Mononuclear cell (primary cell): Measurements from ENCODE around the gene SMIM45.
"Not testable (repeated sequence)": the region's sequence is repeated elsewhere in the genome, so short reads cannot be mapped to it uniquely, and the experiment has no call there.

Source experiments
- H3K27me3 ChIP-seq: 2 replicates; pipeline ENCODE4 v1.6.0; 2011; ENCODE audit warnings: low read length, control low read depth; ENCODE audit not compliant: insufficient read depth
- H3K4me1 ChIP-seq: 2 replicates; pipeline ENCODE4 v1.5.1; 2011; ENCODE audit warnings: mild to moderate bottlenecking, low read length, control low read depth; ENCODE audit not compliant: insufficient read depth
- H3K4me3 ChIP-seq: 2 replicates; pipeline ENCODE4 v1.5.1; 2011; ENCODE audit warnings: mild to moderate bottlenecking, low read length, moderate library complexity
- H3K9me3 ChIP-seq: 2 replicates; pipeline ENCODE4 v1.5.1; 2011; ENCODE audit warnings: low read depth, mild to moderate bottlenecking, control low read depth, low read length

The SMIM45 gene

GRCh38 chr22:41940832-41941765, 10.9 kb upstream of the SMIM45 start:
- no peak overlapping the region for H3K4me3 ChIP-seq

GRCh38 chr22:41943661-41944209, 8.2 kb upstream of the SMIM45 start:
- H3K9me3 ChIP-seq = no peaks in the 10 kb centered on the region
- no peak overlapping the region for H3K4me3 ChIP-seq
- H3K27me3 ChIP-seq = no peaks in the 10 kb centered on the region
- H3K4me1 ChIP-seq = peaks cover 43% of the 10 kb centered on the region

More at GRCh38 chr22:41940832-41941765, 10.9 kb upstream of the SMIM45 start:
- Histone ChIP-seq H3K27me3 (no peaks in the 10 kb centered on the region), H3K4me1 (peaks cover 48% of the 10 kb centered on the region), H3K9me3 (no peaks in the 10 kb centered on the region)

GRCh38 chr22:41946629-41947423, 5.1 kb upstream of the SMIM45 start, which contains the start of gene CENPM:
CENPM (minus strand) TSS chr22:41947152; CDS start chr22:41947076, 76 bp downstream.
- H3K4me3 ChIP-seq = peak within 1 kb of the TSS; percentile 63
- H3K9me3 ChIP-seq = no peaks in the 10 kb centered on the region
- peaks cover 22% of the 10 kb centered on the region for H3K4me1 ChIP-seq
- no peaks in the 10 kb centered on the region for H3K27me3 ChIP-seq

- Histone ChIP-seq H3K4me3 (peak overlapping the region; percentile 63), H3K27me3 (no peaks in the 10 kb centered on the region), H3K9me3 (no peaks in the 10 kb centered on the region), H3K4me1 (peaks cover 22% of the 10 kb centered on the region)
Measured at GRCh38 chr22:41947424-41948080, 4.4 kb upstream of the SMIM45 start.

GRCh38 chr22:41948142-41948541, 3.8 kb upstream of the SMIM45 start:
- H3K4me3 ChIP-seq = no peak overlapping the region
- H3K27me3 ChIP-seq = no peaks in the 10 kb centered on the region
- no peaks in the 10 kb centered on the region for H3K9me3 ChIP-seq
- H3K4me1 ChIP-seq = peaks cover 22% of the 10 kb centered on the region

GRCh38 chr22:41948928-41949296, 3.0 kb upstream of the SMIM45 start:
- H3K4me3 ChIP-seq, H3K9me3 ChIP-seq, H3K27me3 ChIP-seq: not testable (repeated sequence)
- H3K4me1 ChIP-seq = peaks cover 22% of the 10 kb centered on the region

- Histone ChIP-seq H3K9me3 (no peaks in the 10 kb centered on the region), H3K4me3 (no peak overlapping the region), H3K4me1 (peaks cover 22% of the 10 kb centered on the region), H3K27me3 (no peaks in the 10 kb centered on the region)
Measured at GRCh38 chr22:41949297-41949965, 2.5 kb upstream of the SMIM45 start.

GRCh38 chr22:41952713-41953112, 763 bp downstream of the SMIM45 start:
- no peaks in the 10 kb centered on the region for H3K9me3 ChIP-seq
- peaks cover 4% of the 10 kb centered on the region for H3K4me1 ChIP-seq
- no peaks in the 10 kb centered on the region for H3K27me3 ChIP-seq
- no peak overlapping the region for H3K4me3 ChIP-seq

GRCh38 chr22:41957941-41958556, 6.1 kb downstream of the SMIM45 start:
- Histone ChIP-seq H3K4me3 (no peak overlapping the region), H3K4me1 (peaks cover 7% of the 10 kb centered on the region), H3K27me3 (no peaks in the 10 kb centered on the region), H3K9me3 (no peaks in the 10 kb centered on the region)

GRCh38 chr22:41963453-41964111, 11.6 kb downstream of the SMIM45 start:
- Histone ChIP-seq H3K27me3 (no peaks in the 10 kb centered on the region), H3K4me3 (no peak overlapping the region), H3K4me1 (no peaks in the 10 kb centered on the region), H3K9me3 (no peaks in the 10 kb centered on the region)

- Histone ChIP-seq H3K9me3 (no peaks in the 10 kb centered on the region), H3K27me3 (no peaks in the 10 kb centered on the region), H3K4me3 (no peak overlapping the region), H3K4me1 (no peaks in the 10 kb centered on the region)
Measured at GRCh38 chr22:41964112-41964491, 12.2 kb downstream of the SMIM45 start.

- Histone ChIP-seq H3K4me1 (no peaks in the 10 kb centered on the region), H3K9me3 (no peaks in the 10 kb centered on the region), H3K4me3 (no peak overlapping the region), H3K27me3 (no peaks in the 10 kb centered on the region)
Measured at GRCh38 chr22:41966225-41966606, 14.3 kb downstream of the SMIM45 start.

GRCh38 chr22:41966607-41967240, 14.8 kb downstream of the SMIM45 start:
- Histone ChIP-seq H3K4me3 (no peak overlapping the region), H3K9me3 (no peaks in the 10 kb centered on the region), H3K27me3 (no peaks in the 10 kb centered on the region)

More at GRCh38 chr22:41966607-41967240, 14.8 kb downstream of the SMIM45 start:
- no peaks in the 10 kb centered on the region for H3K4me1 ChIP-seq
